Measurements from ENCODE around the gene GTPBP8.
A peak's percentile ranks its signal among the peaks of the same experiment; 100 is the strongest.
"Not testable (repeated sequence)": the region's sequence is repeated elsewhere in the genome, so short reads cannot be mapped to it uniquely, and the experiment has no call there.

The GTPBP8 gene

DNA sequence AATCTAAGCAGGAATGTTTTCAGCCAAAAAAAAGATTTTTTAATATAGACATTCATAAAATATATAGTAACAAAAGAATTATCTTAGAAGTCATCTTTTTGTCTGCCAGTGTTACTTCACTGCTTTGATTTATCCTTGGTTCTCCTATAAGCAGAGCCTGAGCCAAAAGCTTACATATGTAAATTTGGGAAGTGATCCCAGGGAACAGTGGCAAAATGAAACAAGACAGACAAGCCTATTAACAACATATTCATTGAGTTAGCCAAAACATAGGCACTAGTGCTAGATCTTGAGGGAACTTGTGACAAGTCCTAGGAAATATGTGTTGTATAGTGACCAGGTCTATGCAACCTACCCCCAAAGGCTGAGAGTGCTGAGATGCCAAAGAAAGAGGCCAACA, 11.3 kb downstream of the GTPBP8 start:
- DNase-seq: no peak

DNA sequence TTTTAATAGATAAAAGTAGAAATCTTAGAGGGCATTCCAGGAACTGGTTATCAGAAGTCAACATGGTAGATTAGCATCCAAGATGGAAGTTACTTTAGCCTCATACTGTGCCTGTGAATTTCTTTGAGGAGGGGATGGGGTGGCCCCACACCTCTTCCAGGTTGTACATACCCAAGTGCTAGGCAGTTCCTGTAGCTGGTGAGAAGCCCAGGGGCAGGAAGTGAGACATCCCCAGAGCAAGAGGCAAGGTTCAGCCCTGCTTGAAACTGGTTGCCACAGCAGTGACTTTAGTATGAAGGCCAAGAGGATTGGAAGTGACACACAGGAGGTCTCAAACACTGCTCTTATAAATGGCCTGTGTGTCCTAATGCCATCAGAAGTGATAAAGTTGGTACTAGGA, 11.9 kb downstream of the GTPBP8 start:
- peak; percentile 6 for DNase-seq

DNA sequence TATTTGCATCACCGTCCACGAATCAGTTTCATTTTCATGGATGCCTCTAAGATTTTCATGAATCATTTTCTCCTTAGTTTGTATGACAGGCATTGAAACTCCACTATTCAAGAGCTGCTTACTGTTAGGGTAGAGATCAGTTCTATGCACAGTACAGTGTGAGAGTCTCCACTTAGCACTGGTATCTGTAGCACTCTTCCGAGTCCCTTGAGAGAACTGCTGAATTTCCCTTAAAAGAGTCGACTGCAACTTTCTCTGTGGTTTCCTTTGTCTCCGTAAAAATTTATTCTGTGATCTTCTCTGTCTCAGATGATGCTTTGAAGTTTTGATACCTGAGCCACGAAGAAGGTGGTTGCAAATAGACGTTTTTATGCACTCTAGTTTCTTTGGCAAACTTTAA, 14.8 kb downstream of the GTPBP8 start:
- DNase-seq: no peak

DNA sequence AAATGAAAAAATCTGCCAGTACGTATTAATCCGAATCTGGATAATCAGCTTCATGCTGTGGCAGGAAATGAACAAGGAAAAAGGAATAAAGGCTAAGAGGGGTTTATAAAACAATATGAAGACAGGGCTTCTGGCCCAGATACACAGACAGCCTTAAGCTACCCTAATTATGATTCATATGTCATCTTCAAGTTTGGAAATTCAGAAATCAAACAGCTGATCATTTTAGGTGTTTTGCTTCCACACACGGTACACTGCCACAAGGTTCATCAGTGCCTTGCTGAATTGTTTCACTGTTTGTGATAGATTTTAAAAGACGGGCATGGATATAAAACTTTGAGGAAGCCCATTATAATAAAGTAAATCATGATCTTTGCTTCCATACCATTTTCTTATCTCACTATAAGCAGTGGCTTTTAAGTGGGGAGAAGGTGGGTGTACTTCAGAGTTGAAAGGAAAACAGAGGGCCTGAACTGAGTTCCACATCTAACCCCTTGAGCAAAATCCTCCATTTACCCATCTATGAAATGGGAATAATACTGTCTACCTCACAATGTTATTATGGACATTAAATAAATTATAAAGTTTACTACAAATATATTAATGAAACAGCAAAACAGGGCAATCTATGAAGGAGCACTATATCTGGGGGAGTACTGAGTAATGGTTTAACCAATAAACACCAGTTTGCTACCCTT, 15.7 kb downstream of the GTPBP8 start:
- no peak for DNase-seq

DNA sequence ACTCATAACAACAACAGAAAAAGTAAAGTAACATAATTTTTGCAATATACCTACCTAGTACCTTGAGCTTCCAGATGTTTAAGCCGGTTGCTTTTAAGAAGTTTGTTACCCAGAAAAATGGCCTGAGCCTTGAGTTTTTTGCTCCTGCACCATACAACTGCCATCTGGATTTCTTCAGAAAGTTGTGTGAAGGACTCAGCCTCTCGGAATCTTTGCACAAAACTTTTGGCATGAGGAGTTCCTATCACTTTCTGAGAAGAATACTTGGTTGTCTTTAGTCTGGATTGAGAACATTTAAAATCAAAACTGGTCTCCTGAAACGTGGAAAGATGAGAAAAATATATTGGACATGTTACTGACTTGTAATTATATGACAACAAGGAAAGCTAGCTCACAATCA, 17.3 kb downstream of the GTPBP8 start:
- DNase-seq: no peak

DNA sequence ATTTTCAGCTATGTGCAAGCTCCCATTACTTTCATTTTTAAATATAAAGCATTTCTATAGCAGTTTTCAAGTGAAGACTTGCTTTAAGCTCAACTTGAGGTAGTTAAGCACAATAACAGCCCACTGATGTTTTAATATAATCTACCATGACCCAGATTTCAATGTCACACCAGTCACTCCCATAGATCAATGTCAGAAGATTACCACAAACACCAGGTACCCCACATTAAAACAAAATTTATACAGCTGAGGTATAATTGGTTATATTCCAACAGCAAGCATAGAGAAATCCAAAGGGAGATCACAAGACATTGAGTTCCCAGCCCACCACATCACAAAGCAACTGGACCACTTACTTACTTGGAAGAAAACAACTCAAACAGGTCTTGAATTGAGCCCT, 22.8 kb downstream of the GTPBP8 start:
- DNase-seq: no peak

DNA sequence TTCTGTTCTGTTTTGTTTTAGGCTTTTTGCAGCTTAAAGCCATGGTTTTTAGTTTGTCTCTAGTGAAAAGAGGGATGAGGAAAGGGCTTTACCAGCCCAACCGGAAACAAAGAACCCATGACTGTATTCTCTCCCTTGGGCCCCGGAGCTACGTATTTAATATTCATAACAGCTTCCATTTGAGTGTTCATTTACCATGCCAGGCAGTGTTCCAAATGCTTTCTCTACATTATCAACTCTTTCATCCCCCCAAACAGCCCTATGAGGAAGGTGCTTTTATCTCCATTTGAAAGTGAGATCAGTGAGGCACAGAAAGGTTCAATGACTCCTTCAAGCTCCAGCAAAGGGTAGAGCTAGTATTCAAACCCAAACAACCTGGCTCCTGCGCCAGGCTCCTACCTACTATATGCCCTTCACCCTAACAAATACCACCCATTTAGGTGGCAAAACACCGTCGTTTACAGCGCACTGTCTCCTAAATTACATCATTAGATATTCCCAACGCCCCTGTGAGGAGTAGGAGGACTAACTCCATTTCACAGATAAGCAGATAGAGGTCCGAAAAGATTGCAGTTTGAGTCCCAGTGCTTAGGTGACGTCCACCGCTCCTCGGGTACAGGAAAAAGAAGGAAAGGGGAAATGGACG, 27.9 kb downstream of the GTPBP8 start:
- DNase-seq: no peak

DNA sequence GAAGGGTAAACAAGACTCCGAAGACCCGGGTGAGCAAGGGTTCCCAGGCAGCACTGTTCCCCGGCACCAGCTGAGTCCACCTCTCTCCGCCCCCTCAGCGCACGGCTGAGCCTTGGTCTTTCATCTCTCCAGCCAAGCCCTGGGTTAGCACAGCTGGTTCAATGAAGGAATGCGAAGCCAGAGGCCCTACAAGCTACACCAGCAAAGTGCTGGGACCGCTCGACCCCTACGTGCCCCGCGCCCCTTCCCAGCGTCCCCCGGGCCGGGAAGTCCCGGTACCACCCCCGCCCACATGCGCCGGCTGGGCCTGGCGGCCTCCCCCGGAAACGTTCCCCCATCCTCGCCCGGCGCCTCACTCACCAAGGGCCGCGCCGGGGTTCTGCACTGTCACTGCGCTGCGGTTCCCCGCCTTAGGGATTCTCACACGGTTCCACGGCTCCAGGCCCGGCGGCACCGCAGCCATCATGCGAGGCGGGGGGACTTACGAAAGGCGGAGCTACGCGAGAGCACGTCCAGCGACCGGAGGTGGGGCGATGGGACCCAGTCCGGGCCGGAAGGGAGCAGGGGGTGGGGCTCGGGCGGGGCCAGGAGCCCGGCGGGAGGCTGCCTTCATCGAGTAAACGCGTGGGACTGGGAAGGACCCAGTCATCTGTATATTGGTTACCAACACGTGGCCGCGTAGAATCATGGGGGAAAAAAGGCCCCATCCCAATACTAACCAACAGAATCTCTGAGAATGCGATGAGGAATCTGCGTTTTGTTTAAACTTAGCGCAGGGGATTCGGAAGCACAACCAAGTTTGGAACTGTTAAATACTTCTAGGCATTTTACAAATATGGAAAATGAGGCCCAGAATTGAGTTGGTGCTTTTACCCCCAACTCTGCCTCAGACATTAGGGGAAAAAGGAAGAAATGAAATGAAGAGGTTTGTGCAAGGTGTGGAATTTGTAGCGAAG, 28.7 kb downstream of the GTPBP8 start:
- DNase-seq: peak; percentile 92

DNA sequence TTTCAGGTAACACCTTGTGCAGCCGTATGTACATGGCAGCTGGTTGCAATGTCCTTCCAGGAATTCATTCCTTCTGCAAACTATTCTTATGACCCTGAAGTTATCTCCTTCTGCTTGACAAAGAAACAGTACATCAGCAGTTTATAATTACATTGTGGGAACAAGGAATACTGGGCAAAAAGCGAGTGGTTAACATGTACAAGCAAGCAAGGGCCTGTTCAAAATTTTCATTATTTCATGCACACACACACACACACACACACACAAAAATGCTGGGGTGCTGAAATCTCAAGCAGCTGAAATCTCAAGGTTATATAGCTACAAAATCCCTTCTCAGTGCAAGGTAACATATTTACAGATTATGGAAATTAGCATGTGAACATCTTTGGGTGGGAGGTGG, 30.7 kb downstream of the GTPBP8 start:
- no peak for DNase-seq

DNA sequence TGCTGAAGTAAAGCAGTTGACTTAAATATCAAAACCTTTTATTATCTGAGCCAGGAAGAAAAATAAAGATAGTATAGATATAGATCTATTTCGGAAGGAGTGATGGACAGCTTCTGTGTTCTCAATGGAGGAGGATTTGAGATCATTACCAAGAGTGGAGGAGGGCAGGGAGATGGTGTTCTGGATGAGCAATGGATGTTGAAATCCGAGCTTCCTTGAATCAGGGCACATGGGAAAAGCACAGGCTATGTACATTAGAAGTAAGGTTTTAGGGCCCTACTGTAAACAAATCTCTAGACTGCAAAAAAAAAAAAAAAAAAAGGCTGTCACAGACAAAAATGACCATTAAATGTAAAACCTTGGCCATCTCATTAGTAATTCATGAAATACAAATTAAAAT, 43.2 kb downstream of the GTPBP8 start:
- no peak for DNase-seq

DNA sequence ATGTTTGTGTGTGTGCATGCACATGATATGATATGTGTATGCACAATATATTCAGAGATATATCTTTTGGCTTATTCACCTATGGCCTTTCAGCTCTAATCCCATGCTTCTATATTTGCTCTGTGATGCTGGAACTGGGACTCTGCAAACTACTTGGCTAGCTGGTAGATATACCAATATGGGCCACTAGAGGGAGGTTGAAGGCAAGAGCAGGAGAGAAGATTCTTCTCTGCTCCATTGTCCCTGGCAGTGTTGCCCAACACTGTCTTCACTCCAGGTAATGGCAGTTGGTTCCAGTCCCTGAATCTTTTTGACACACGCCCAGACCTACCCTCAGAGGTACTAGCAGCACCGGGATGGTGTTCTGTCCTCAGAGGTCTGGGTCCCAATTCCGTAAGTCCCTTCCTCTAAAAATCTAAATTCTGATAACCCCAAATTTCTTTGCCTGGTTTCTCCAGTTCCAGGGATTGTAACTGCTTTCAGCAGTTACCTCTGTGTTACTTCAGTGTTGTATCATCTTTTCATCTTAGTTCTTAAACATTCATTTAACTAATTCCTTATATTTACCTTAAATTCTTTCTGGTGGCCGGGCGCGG, 44.7 kb downstream of the GTPBP8 start:
- no peak for DNase-seq

DNA sequence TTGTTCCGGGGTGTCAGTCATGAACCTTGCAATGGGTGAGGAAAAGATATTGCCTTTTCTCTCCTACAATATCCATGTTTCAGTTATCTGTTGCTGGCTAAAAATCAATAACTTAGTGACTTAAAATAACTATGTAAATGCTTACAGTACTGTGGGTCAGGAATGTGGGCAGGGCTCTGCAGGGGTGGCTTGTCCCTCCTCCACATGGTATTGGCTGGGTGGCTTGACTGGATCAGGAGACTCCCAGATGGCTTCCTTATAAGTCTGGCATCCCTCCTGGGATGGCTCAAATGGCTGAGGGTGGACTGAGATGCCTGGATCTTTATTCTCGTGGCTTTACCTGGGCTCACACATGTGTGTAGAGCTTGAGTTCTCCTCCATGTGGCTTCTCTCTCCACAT, 47.5 kb downstream of the GTPBP8 start:
- no peak for DNase-seq

DNA sequence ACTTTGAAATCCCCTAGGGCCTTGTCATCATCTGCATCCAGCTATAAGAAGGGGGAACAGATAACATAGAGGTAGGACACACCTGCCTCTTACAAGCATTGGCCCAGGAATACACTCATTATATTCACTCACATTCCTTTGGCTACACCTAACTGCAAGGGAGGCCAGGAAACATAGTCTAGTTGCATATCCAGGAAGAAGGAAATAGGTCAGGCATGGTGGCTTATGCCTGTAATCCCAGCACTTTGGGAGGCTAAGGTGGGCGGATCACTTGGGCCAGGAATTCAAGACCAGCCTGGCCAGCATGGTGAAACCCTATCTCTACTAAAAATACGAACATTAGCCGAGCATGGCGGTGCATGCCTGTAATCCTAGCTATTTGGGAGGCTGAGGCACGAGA, 48.8 kb downstream of the GTPBP8 start:
- DNase-seq: no peak

DNA sequence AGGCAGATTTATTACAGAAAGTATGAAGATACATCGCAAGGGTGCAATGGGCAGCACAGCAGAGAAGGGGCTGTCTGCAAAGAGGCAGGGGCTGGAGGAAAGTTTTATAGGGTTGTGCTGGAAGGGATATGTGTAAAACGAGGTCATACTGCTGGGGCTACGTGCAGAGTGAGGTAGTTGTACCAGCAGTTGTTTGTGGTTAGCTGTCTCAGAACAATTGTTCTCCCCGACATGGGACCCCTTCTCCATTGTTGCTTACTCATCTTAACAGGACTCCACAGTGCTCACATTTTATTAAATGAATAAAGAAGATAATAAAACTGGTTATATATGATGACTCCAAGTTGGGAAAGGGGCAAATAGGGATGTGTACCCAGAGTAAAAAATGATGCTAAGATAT, 49.4 kb downstream of the GTPBP8 start:
- DNase-seq: no peak

DNA sequence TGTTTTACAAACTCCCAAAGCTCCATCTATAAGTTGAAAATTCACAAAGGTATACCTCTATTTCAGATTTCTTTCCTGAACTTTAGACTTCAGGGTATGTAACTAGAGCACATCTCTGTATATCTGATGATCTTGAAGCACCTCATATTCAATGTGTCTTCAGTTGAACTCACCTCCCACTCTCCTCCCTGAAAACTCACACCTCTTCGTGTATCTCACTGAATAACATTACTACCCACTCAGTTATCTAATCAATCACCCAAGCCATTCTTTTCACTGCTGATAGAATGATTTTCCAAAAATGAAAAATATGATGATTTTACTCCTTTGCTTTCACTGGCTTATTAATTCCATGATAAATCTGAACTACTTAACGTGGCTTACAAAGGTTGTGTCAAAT, 52.9 kb downstream of the GTPBP8 start:
- no peak for DNase-seq

DNA sequence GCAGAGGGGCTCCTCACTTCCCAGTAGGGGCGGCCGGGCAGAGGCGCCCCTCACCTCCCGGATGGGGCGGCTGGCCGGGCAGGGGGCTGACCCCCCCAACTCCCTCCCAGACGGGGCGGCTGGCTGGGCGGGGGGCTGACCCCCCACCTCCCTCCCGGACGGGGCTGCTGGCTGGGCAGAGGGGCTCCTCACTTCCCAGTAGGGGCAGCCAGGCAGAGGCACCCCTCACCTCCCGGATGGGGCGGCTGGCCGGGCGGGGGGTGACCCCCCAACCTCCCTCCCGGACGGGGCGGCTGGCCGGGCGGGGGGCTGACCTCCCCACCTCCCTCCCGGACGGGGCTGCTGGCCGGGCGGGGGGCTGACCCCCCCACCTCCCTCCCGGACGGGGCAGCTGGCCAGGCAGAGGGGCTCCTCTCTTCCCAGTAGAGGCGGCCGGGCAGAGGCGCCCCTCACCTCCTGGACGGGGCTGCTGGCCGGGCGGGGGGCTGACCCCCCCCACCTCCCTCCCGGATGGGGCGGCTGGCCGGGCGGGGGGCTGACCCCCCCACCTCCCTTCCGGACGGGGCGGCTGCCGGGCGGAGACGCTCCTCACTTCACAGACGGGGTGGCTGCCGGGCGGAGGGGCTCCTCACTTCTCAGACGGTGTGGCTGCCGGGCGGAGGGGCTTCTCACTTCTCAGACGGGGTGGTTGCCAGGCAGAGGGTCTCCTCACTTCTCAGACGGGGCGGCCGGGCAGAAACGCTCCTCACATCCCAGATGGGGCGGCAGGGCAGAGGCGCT, 55.6 kb downstream of the GTPBP8 start:
- not testable (repeated sequence) for DNase-seq

DNA sequence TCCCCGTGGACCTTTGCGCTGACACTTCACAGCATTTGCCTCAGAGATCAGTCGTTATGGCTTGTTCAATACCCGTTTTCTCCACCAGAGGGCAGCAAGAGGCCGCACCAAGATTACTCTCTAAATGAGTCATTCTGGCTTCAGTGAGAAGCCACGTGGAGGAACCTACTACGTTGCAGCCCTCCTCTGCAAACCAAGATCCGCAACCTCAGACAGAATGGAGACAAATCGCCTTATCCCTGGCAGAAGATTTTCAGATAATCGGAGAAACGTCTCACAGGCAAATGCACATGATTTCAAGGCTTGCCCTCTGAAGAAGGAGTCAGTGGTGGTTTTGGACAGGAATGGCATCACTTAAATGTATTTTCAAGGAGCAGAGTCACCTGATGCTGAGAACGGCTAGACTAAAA, 60.5 kb downstream of the GTPBP8 start:
- peak; percentile 78 for DNase-seq

Measured in stimulated activated naive CD4-positive, alpha-beta T cell treated with Interleukin-2 at 50 U/mL for 16 hours (primary cell).